Tibial artery (tissue), 4 donors: ENCODE data around the gene DYSF.
A peak's percentile ranks its signal among the peaks of the same experiment; 100 is the strongest.

Source experiments
- DNase-seq, 2 donors: peaks; one replicate each; pipeline ENCODE4 v3.0.0-alpha.2; 2019
- H3K27ac ChIP-seq, 2 donors: fragments of 200-600 bp; sonication (generic) in 1 of 2; 1 replicate in 1 of 2; 2 replicates in 1 of 2; pipeline ENCODE4 v1.5.1; 2018 to 2019; ENCODE audit warnings: mild to moderate bottlenecking in 1 of 2
- H3K27me3 ChIP-seq, 2 donors: fragments of 200-600 bp; sonication (generic) in 1 of 2; one replicate each; pipeline versions ENCODE4 v1.5.1 to v1.6.0; 2016 to 2019
- H3K36me3 ChIP-seq, 3 donors: fragments of 200-600 bp; sonication (generic) in 2 of 3; one replicate each; pipeline ENCODE4 v1.5.1; 2016 to 2019; ENCODE audit warnings: mild to moderate bottlenecking in 2 of 3
- H3K4me1 ChIP-seq, 4 donors: fragments of 200-600 bp; sonication (generic) in 2 of 4; 1 replicate in 3 of 4; 2 replicates in 1 of 4; pipeline ENCODE4 v1.5.1; 2016 to 2019
- H3K4me3 ChIP-seq, 2 donors: fragments of 200-600 bp; sonication (generic) in 1 of 2; 1 replicate in 1 of 2; 2 replicates in 1 of 2; pipeline ENCODE4 v1.5.1; 2018 to 2019; ENCODE audit warnings: mild to moderate bottlenecking in 2 of 2
- H3K9me3 ChIP-seq, 3 donors: fragments of 200-600 bp; sonication (generic) in 1 of 3; one replicate each; pipeline ENCODE4 v1.5.1; 2016 to 2019
- CTCF ChIP-seq, 2 experiments: fragments of 200-600 bp in 1 of 2; fragments of 450-650 bp in 1 of 2; IDR thresholded peaks; one replicate each; pipeline ENCODE4 v1.5.1; 2017 to 2019; ENCODE audit warnings: antibody characterized with exemption in 2 of 2, mild to moderate bottlenecking in 1 of 2, moderate library complexity in 1 of 2
- intact Hi-C: fragments of 100-400 bp; cut with DNase I; formaldehyde crosslinking; loops from one replicate; pipeline ENCODE4 v1.15.0; 2023; ENCODE audit warnings: low total_unique reads

DYSF gene

GRCh38 chr2:71506222-71507153 lies 53.1 kb downstream of the DYSF start:
- no peak for TF ChIP-seq CTCF (IDR thresholded peaks at IDR 0.05)
- intact Hi-C loops, result no loop called here
- peak in 1 of 2 donors; percentile 63 for DNase-seq
- Histone ChIP-seq H3K9me3 (no peaks in the 10 kb centered on the region), H3K27me3 (no peaks in the 10 kb centered on the region), H3K4me1 (peaks cover 0 to 11% (median 2%) of the 10 kb centered on the region in 4 donors), H3K27ac (no peak overlapping the region), H3K36me3 (no peaks in the 10 kb centered on the region), H3K4me3 (no peak overlapping the region)

DNA sequence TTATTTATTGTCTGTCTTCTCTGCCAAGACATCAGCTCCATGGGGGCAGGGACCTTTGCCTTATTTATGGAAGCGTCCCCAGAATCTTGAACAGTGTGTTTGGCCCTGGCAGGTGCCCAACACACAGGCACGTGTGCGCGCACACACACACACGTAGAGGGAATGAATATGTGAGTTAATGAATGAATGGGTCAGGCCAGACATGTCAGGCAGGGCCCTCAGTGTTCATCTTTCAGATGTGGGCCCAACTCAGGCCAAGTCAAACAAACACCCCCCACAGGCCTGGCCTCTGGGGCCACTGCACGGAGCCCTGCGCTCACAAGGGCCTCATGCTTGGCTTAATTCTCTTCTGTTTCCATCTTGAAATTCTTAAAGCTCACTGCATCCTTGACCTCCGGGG lies 54.1 kb downstream of the DYSF start:
- H3K36me3 ChIP-seq, result no peaks in the 10 kb centered on the region
- no peaks in the 10 kb centered on the region for H3K9me3 ChIP-seq
- H3K27me3 ChIP-seq, result no peaks in the 10 kb centered on the region
- intact Hi-C loops, result no loop called here
- no peak overlapping the region for H3K27ac ChIP-seq
- peak in 1 of 2 donors; percentile 15 for DNase-seq
- TF ChIP-seq CTCF (IDR thresholded peaks at IDR 0.05), result no peak
- peaks cover 0 to 11% (median 2%) of the 10 kb centered on the region in 4 donors for H3K4me1 ChIP-seq
- H3K4me3 ChIP-seq, result no peak overlapping the region

- peak; percentile 89 to 92 for TF ChIP-seq CTCF (IDR thresholded peaks at IDR 0.05)
Observed at GRCh38 chr2:71510196-71510807, 56.9 kb downstream of the DYSF start.

DNA sequence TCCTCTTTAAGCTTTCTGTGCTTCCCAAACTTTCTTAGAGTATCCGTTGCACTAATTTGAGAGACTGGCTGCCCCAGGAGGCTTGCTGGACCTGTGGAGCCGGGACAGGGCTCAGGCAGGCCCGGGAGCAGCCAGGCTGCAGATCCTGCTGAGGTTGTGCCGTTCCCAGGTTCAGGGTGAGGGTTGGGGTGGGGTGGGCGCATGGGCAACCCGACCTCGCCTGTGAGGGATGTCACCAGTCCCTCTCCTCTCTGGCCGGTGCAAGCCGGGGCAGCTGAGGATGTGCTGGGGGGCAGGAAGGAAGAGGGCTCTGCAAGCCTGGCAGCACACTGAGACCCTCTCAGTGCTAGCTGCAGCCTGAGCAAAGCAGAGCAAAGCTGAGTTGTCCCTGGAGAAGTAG lies 57.6 kb downstream of the DYSF start:
- no peaks in the 10 kb centered on the region for H3K9me3 ChIP-seq
- H3K4me3 ChIP-seq, result no peak overlapping the region
- TF ChIP-seq CTCF (IDR thresholded peaks at IDR 0.05), result no peak
- intact Hi-C loops, result loop anchor here (5.0 kb wide), 2 partner anchors 214 to 1866 kb away; no protein-coding TSS in a partner anchor
- H3K27ac ChIP-seq, result no peak overlapping the region
- H3K36me3 ChIP-seq, result no peaks in the 10 kb centered on the region
- no peaks in the 10 kb centered on the region for H3K4me1 ChIP-seq
- no peaks in the 10 kb centered on the region for H3K27me3 ChIP-seq
- no peak for DNase-seq

More at GRCh38 chr2:71510196-71510807, 56.9 kb downstream of the DYSF start:
- H3K4me1 ChIP-seq, result no peaks in the 10 kb centered on the region
- no peaks in the 10 kb centered on the region for H3K36me3 ChIP-seq
- H3K4me3 ChIP-seq, result no peak overlapping the region
- no peaks in the 10 kb centered on the region for H3K9me3 ChIP-seq
- intact Hi-C loops, result loop anchor here (5.0 kb wide), 2 partner anchors 213 to 1867 kb away; no protein-coding TSS in a partner anchor
- no peaks in the 10 kb centered on the region for H3K27me3 ChIP-seq
- no peak overlapping the region for H3K27ac ChIP-seq
- DNase-seq, result peak; percentile 63 to 81

DNA sequence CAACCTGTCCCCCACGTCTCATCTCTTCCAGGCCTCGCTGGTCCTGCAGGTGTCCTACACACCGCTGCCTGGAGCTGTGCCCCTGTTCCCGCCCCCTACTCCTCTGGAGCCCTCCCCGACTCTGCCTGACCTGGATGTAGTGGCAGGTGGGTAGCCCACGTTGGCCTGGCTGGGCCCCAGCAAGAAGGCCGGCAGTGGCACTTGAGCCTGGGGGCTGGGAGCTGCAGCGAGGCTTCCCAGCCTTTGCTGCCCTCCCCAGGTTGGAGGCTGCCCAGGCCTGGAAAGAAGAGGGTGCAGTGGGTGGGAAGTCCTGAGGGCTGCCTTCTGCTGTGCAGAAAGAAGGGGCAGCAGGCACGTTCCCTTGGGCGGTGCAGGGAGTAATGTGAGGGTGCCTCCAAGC lies 58.4 kb downstream of the DYSF start:
- TF ChIP-seq CTCF (IDR thresholded peaks at IDR 0.05), result no peak
- peaks cover 0 to 6% (median 0%) of the 10 kb centered on the region in 3 donors for H3K36me3 ChIP-seq
- H3K4me3 ChIP-seq, result no peak overlapping the region
- no peaks in the 10 kb centered on the region for H3K27me3 ChIP-seq
- no peak overlapping the region for H3K27ac ChIP-seq
- H3K4me1 ChIP-seq, result no peaks in the 10 kb centered on the region
- no peaks in the 10 kb centered on the region for H3K9me3 ChIP-seq
- DNase-seq, result no peak
- intact Hi-C loops, result loop anchor here (5.0 kb wide), 2 partner anchors 214 to 1866 kb away; no protein-coding TSS in a partner anchor
